Measurements from ENCODE around the gene CEP112. TPM values are rescaled to one million over a fixed set of nuclear protein-coding genes. Genes with fewer than 3 reads are reported as not detected.
"Not testable (repeated sequence)": the region's sequence is repeated elsewhere in the genome, so short reads cannot be mapped to it uniquely, and the experiment has no call there.

The CEP112 gene
- total RNA-seq, 1 donor from 2014 or later = 10.8 TPM

DNA sequence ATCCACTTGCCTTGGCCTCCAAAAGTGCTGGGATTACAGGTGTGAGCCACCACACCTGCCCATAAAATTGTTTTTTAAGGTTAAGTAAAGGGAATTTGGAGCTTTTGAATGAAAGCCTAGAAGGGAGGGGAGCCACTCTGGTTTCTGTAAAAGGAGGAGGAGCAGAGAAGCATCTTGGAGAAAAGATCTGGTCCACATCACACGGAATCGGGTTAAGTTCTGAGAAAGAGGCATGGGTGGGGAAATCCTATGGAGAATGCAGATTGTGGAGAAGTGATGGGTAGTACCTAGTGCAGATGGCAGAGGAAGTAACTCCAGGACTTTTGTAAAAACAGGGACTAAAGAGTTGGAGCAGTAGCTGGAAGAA lies 18.3 kb upstream of the CEP112 start:
- DNase-seq = no peak

DNA sequence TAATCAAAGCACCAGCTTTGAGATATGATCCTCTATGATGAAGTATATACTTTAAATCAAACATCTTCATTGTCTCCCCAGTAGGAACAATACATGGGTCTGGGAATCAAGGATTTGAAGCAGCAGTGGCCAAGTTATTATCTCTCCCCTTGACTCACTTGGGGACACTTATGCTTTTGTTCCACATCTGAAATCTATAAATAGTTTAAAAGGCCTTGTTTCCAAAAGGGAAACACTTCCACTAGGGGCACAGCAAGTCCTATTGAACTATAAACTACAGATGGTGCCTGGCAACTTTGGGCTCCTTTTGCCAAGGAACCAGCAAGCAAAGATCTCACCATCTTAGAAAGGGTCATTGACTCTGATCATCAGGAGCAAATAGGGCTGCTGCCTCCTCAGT lies 16.0 kb upstream of the CEP112 start:
- no peak for DNase-seq

DNA sequence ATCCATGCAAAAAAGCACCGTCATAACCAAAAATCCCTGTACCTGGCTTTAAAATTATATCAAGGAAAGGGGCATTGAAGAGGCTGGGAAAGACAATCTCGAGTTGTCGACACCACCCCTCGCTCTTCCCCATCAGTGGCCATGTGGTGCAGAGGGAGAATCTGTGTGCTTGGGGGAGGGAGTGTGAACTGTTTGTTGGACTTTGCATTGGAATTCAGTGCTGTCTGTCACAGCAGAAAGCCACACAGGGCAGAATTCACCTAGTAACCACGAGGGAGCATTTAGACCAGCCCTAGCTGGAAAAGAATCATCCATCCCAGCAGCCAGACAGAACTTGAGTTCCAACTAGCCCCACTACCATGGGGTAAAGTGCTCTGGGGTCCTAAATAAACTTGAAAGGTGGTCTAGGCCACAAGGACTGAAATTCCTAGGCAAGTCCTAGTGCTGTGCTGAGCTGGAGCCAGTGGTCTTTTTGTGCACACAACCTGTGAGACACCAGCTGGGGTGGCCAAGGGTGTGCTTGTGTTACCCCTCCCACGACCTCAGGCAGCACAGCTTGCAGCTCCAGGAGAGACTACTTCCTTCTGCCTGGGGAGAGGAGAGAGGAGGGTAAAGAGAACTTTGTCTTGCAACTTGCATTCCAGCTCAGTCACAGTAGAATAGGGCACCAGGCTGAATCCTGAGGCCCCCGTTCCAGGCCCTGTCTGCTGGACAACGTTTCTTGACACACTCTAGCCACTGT lies 11.5 kb upstream of the CEP112 start:
- DNase-seq = no peak

DNA sequence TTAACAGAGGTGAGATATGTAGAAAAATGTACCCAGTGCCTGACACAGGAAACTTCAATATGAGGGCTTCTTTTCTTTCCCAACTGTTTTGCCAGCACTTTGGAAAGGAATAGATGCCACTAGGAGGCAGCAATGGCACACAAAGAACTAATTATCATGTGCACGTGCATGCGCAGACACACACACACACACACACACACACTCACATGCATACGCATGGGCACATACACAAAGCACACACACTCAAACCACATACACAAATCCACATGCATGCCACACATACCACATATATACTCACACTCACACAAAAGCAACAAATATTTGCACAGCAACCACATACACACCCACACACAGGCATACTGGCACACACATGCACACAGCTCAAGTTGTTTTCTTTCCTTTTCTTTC lies 8.8 kb upstream of the CEP112 start:
- peak; percentile 11 for DNase-seq

DNA sequence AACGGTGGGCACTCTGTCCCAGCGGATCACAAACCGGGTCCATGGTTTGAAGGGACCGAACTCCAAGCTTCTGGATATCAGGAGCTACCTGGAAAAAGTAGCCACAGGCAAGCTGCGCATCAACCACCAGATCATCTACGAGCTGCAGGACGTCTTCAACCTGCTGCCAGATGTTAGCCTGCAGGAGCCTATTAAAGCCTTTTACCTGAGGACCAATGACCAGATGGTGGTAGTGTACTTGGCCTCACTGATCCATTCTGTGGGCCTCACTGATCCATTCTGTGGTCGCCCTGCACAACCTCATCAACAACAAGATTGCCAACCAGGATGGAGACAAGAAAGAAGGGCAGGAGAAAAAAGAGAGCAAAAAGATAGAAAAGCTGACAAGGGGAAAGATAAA lies 6.3 kb upstream of the CEP112 start:
- DNase-seq = no peak

DNA sequence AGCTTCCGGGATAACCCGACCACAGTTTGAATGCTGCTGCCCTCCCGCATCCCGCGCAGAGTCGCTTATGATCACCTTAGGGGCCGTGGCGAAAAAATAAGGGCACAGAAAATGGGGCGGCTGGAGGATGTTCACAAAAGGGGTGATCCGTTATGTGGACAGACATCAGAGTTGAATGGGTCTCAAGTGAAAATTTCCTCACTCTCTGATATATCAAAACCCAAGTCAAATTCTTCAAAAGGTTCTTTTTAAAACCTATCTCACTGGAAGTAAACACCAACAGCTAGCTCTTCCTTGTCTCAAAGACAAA lies 400 bp upstream of the CEP112 start:
- no peak for DNase-seq

DNA sequence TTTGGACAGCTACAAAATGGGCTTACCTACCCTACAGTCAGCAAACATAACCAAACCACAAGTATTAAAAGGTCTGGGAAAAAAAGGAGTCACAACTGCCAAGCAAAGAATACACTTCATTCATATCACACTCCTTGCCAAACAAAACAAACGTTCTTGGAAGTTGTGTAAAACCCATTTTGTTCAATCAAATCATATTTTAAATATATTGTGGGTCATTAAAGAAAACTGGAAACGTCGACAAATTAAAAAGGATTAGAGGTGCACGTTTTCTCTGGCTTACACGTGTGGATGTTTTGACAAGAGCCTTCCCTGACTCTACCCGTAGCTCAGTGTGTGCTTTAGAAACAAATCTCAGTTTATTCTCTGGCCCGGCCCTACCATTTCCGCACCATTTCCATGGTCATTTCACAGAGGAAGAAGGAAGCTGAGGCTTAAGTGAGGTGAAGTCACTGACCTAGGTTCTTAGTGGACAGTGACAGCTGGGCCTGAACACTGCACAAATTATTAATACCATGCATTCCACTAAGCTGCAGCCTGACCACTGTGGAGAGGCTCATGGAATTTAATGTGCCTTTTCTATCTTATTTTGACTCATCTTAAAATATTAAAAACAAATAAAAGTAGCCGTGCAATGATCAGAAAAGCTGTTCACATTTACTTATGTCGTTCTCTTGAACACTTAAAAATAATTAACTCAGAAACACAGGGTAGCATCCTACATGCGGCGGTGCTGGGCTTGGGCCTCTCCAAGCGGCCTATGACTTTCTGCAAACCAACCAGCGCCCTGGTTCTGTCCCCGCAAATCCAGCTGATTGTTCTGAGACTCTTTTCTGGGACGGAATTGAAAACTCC lies 968 bp downstream of the CEP112 start:
- no peak for DNase-seq

DNA sequence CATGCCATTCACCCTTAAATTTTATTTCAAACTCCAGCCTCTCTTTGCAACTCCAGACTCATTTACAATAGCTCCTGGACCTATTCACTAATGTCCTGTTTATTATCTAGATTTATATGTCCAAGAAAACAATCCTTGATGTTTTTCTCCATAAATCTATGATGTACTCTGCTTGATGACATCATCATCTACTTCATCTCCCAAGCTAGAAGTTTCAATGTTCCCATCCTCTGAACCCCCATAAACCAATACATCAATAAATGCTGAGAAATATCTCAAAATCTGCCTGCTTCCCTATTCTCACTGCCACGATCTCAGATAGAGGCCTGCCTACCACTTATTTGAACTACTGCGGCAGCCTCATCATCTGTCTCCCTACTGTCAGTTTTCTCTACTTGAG lies 4.2 kb downstream of the CEP112 start:
- no peak for DNase-seq

DNA sequence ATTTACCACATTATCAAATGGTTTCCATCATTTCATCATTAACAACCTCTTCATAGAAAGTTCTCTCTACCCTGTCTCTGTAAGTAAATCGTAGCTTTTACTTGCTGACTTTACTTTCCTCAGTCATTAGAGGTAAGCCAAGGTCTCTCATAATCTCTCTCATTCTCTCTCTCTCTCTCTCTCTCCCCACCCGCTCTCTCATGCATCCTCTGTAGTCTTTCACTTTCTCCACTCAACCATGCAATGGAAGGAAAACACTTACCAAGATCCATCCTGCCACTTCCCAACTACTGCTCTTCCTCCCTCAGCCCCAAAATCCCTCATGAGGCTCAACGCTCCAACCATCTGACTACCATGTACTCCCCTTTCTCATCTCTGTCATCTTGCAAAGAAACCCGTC lies 6.1 kb downstream of the CEP112 start:
- no peak for DNase-seq

DNA sequence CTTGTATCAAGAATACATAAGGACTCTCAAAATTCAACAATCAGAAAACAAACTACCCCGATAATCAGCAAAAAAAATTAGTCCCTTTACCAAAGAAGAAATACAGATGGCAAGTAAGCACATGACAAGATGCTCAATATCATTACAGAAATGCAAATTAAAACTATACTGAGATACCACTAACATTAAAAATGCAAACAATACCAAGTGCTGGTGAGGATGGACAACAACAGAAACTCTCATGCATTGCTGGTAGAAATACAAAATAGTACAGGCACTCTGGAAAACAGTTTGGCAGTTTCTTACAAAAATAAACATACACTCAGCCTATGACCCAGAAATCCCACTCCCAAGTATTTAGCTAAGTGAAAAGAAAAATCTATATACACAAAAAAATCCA lies 7.5 kb downstream of the CEP112 start:
- no peak for DNase-seq

DNA sequence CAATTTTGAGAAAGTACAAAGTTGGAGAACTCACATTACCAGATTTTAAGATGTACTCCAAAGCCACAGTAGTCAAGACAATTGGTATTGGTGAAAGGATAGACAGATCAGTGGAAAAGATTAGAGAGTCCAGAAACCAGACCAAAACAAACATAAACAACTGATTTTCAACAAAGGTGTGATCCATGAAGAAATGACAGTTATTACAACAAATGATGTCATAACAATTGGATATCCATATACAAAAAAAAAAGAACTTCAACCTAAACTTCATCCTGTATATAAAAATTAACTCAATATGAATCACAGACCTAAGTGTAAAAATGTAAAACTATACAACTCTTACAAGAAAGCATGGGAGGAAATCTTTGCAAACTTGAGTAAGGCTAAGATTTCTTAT lies 8.4 kb downstream of the CEP112 start:
- no peak for DNase-seq

DNA sequence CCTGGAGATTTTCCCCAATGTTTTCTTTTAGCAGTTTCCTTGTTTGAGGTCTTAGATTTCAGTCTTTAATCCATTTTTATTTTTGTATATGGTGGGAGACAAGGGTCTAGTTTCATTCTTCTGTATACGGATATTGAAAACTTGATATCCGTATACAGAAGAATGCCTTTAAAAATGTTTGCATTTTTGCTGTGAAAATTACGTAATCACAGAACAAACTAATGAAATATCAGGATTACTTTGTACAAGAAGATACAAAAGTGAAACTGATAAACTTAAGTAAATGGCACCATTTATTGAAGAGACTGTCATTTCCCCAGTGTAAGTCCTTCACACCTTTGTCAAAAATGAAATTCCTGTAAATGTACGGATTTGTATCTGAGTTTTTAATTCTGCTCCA lies 13.3 kb downstream of the CEP112 start:
- no peak for DNase-seq

DNA sequence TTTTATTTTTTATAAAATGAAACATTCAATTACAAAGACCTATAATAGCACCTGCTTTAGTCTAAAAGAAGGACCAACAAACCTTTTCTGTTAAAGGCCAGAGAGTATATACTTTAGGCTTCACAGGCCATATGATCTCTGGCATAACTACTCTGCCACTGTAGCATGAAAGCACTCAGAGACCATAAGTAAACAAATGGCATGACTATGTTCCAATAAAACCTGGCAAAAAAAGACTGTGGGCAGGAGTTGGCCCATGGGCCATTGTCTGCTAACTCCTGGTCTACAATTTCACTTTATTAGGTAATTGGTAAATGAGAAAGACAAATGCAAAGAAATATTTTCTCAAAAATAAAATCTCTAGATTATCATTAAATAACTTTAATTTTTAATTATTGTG lies 14.9 kb downstream of the CEP112 start:
- no peak for DNase-seq

DNA sequence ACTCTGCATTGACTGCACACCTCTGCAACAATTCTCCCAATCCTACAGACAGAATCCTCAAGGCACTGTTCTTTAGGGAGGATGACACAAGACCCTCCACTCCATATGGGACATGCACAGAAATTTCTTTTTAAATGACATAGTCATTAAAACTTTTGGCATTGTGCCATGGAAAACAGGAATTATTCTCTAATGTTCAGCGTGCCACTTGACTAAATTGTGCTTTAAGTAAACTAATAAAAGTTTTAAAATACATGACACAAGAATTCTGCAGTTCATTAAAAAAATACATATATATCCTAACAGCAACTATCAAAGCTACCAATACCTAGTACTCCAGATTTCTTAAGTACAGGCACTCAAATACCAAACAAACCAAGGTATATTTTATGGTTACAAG lies 16.0 kb downstream of the CEP112 start:
- no peak for DNase-seq

DNA sequence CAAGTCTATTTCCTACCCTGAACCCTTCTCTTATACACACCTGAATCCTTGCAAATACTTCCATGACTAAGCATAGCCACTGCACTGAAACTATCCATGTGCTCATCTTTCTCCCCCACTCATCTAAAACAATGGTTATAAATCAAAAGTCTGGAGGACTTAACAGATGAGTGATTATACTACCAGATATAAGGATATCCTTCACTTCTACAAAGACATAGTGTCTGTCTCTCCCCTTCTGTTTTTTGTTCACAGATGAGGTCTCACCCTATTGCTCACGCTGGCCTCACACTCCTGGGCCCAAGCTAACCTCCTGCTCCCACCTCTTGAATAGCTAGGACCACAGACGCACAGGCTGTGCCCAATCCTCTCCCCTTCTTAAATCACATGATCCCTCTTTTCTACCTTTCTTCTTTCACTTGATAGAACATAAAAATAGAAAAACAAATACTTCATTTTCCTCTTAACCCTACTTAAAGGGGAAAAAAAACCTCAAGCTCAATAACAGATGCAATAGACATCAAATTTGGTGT lies 19.2 kb downstream of the CEP112 start:
- DNase-seq = no peak

DNA sequence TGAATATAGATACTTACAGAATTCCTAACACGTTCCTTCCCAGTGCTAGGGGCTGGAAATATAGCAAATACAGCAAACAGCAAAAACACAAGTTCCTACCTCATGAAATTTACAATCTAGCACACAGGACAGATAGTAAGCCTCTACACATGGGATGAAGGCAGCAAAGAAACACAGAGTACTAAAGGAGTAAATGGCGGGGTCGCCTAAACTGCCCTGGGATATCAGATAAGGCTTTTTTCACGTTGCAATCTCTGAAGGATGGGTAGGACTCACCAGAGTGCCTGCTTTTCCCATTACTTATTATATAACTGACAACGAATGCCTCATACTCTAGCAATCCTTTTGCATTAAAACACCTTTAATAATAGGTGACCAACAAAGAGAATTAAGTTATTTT lies 19.8 kb downstream of the CEP112 start:
- no peak for DNase-seq

DNA sequence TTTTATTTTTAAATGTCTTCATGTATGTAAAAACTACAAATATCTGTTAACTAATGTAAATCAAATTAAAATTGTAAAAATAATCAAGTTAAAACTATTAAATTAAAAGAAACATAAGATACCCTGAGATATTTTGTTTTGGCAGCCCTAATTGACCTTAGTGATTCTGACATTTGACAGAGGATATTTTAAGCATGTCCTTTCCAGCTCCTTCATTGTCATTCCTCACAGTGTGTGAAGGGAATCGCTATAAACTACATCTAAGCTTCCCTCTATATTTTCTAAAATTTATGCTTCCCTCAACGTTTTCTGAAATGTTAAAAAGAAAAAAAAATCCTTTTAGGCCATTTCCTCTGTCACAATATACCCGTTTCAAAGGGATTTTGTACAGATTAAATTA lies 20.2 kb downstream of the CEP112 start:
- no peak for DNase-seq

DNA sequence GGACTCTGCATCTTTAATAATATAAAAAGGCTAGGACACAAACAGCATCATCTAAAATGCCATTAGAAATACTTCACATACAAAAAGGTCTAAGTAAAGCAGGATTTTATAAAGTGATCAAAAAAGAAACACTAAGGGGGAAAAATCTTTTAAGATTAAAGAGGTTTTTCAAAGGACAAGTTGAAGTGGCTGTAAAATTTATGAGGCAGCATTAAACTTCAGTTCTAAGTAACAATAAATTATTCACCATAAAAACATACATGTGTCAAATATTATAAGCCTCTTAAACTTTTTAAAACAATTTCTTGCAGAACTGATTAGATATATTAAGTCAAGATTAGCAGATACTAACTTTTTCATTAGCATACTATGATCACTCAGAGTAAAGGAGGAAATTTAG lies 20.8 kb downstream of the CEP112 start:
- no peak for DNase-seq

DNA sequence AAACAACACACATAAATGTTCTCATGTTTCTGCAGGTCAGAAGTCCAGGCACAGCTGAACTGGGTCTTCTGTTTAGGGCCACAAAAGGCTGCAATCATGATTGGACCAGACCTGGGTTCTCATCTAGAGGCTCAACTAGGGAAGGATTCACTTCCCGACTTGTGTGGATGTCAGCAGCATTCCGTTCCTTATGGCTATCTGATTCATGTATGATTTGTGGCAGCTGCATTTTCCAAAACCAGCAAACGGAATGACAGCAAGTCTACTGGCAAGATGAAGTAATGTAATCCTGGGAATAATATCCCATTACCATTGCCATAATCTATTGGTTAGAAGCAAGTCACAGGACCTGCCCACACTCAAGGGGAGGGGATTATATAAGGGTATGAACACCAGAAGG lies 22.1 kb downstream of the CEP112 start:
- no peak for DNase-seq

DNA sequence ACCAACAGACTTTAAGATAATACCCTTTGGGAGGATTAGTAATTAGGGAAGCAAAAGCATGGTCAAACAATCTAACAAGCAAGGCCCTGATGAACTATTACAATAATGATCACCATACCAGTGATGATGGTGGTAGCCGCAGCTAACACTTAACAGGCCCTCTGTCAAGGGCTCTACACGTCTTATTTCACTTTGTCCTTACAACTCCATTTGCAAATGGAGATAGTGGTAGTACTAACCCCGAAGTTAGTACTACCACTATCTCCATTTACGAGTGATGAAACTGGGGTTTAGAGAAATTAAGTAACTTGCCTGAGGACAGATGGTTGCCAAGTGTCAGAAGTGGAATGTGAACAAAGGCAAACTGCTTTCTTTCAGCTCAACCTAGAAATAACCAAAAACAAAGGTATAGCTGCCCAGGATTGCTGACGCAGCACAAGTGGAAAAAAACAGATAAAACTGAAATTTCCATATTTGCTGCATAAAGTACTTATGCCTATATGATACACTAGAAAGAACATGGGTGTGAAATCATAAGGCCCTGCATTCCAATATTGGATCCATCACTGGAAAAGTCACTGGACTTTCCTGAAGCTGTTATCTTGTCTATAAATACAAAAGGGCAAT lies 24.6 kb downstream of the CEP112 start:
- no peak for DNase-seq

DNA sequence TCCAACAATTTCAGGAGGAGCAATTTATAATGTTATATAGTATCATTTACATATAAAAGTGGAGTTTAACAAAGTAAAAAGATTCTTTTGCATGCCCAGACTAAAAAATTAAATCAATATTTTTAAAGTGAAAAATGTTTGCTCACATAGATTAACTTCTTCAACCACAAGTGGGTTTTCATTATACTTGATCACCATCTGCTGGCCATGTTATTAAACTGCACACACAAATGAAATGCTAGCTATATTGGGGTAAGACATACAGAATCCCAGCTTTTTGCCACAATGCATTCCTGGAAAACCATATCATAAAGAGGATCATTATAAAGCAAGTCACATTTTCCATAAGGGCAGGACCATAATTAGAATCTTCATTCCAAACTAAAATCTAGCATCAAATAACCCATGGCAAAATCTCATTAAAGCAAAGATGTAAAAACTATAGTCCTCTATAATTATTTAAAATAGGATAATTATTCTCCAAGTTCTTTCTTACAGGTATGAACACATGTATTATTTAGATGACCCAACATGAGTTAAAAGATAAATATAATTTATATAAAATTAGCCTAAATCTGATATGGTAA lies 26.3 kb downstream of the CEP112 start:
- no peak for DNase-seq

DNA sequence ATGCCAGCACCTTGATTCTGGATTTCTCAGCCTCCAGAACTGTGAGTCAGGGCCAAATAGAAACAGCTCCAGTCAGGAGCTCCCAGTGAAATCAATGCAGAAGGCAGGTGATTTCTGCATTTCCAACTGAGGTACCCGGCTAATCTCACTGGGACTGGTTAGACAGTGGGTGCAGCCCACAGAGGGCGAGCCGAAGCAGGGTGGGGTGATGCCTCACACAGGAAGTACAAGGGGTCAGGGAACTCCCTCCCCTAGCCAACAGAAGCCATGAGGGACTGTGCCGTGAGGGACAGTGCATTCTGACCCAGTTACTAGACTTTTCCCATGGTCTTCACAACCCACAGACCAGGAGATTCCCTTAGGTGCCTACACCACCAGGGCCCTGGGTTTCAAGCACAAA lies 36.9 kb downstream of the CEP112 start:
- DNase-seq = not testable (repeated sequence)

DNA sequence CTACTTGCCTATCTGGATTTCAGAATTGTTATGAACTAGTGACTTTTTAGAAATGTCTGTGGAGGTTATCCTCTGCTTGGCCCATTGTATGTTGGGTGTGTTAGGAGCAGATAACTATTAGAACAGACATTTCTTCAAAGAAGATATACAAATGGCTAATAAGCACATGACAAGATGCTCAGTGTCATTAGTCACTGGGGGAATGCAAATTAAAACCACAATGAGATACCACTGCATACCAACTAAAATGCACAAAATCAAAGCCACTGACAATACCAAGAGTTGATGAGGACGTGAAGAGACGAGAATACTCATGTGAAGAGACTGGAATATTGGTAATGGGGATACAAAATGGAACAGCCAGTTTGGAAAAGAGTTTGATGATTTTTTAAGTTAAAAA lies 39.2 kb downstream of the CEP112 start:
- DNase-seq = no peak

Data from occipital lobe (tissue), 2 donors.